ENCODE data around the gene GJC2. TPM values are rescaled to one million over a fixed set of nuclear protein-coding genes. Genes with fewer than 3 reads are reported as not detected.

The GJC2 gene
- total and polyA plus RNA-seq, 10 of the 15 experiments (the other 5 are each of a cell fraction or from before 2014, with no cell fraction given) = 0.04 to 0.44 (median 0.07) TPM; not detected in 4

GRCh38 chr1:228177183-228177475 lies 27.4 kb downstream of the GJC2 start (continued):
- no peak for TF ChIP-seq HCFC1 (IDR thresholded peaks at IDR 0.05; ENCODE audit: low read length)
- TF ChIP-seq HDAC6 (IDR thresholded peaks at IDR 0.05; ENCODE audit: unreplicated experiment) = no peak
- TF ChIP-seq SUPT20H (IDR thresholded peaks at IDR 0.05; ENCODE audit: borderline replicate concordance, control insufficient read depth, low read depth, low read length) = no peak

GRCh38 chr1:228177721-228178710 lies 28.3 kb downstream of the GJC2 start:
- DNase-seq (ENCODE audit: low read depth, low spot score) = no peak
- H3K27me3 ChIP-seq (replicated peaks in 1 of 2; ENCODE audit: control insufficient read depth in 2 of 2, insufficient read depth in 2 of 2, low read length in 1 of 2) = no peaks in the 10 kb centered on the region
- peaks cover 0 to 5% of the 10 kb centered on the region in 2 experiments; a peak in 2 of 4 replicates for H3K36me3 ChIP-seq (ENCODE audit: control insufficient read depth in 2 of 2, insufficient read depth in 2 of 2, low read length in 1 of 2)
- no peak for FAIRE-seq
- no peak overlapping the region for H3K27ac ChIP-seq (ENCODE audit: control insufficient read depth, insufficient read depth)
- RAD21 ChIA-PET (ENCODE audit: unreplicated experiment) = no interaction called here
- CTCF ChIA-PET = interaction anchor here (0.9 to 2.0 kb wide), 6 partner anchors 10 to 178 kb away, joined by 3 to 5 read pairs (median 3); partner anchors contain the start of gene OBSCN
- no peak overlapping the region for H3K9ac ChIP-seq (ENCODE audit: control insufficient read depth, insufficient read depth, low read length)
- intact Hi-C loops (cut with micrococcal nuclease; ENCODE audit: unreplicated experiment) = no loop called here
- H4K20me1 ChIP-seq (ENCODE audit: control insufficient read depth, insufficient read depth) = no peaks in the 10 kb centered on the region
- no peak overlapping the region for H3K4me3 ChIP-seq
- no peak for ATAC-seq
- no peak overlapping the region for H3K4me2 ChIP-seq (ENCODE audit: control insufficient read depth, insufficient read depth)
- POLR2A ChIA-PET = interaction anchor here (0.6 to 1.3 kb wide), 2 partner anchors 10 to 696 kb away, joined by 3 to 4 read pairs; no protein-coding TSS in a partner anchor
- SMC1A ChIA-PET (ENCODE audit: uncharacterized antibody, unreplicated experiment) = no interaction called here
- H3K9me3 ChIP-seq (replicated peaks; ENCODE audit: control insufficient read depth, insufficient read depth, low read length) = no peaks in the 10 kb centered on the region
- no TSS peak for BruUV-seq (replicated peaks)
- no peak overlapping the region for H2AFZ ChIP-seq (ENCODE audit: control insufficient read depth, low read depth, low read length)
- TF ChIP-seq CBX5 (IDR thresholded peaks at IDR 0.05; ENCODE audit: low read depth) (no peak), RELA (IDR thresholded peaks at IDR 0.05; ENCODE audit: borderline replicate concordance, partially characterized antibody) (no peak), ZNF592 (IDR thresholded peaks at IDR 0.05) (no peak)
- H3K79me2 ChIP-seq (ENCODE audit: control insufficient read depth, insufficient read depth, low read length) = no peaks in the 10 kb centered on the region
- H3K4me1 ChIP-seq (ENCODE audit: control insufficient read depth, insufficient read depth, low read length) = no peaks in the 10 kb centered on the region
- in situ Hi-C loops (cut with MboI) = no loop called here
- WGBS (ENCODE audit: insufficient coverage, insufficient replicate concordance, low lambda C conversion rate, missing lambda C conversion rate) = 76% methylated on average over 12 of the region's 12 CpGs
